HUES6 (cell line): ENCODE results near the gene GNAQ.

Source experiments
- H3K27ac ChIP-seq: 2 replicates; pipeline ENCODE4 v1.7.0; 2013; ENCODE audit warnings: low read depth, mild to moderate bottlenecking, low read length, inconsistent platforms
- H3K27me3 ChIP-seq: 2 replicates; pipeline ENCODE4 v1.6.1; 2013; ENCODE audit warnings: low read length; ENCODE audit not compliant: control insufficient read depth, insufficient read depth
- H3K36me3 ChIP-seq: 2 replicates; pipeline ENCODE4 v1.6.1; 2013; ENCODE audit warnings: low read length; ENCODE audit not compliant: control insufficient read depth, insufficient read depth
- H3K4me1 ChIP-seq: 2 replicates; pipeline ENCODE4 v1.6.1; 2013; ENCODE audit warnings: low read length; ENCODE audit not compliant: control insufficient read depth, insufficient read depth
- H3K4me3 ChIP-seq: 2 replicates; pipeline ENCODE4 v1.5.1; 2013; ENCODE audit warnings: low read depth, low read length
- H3K9ac ChIP-seq: one replicate; pipeline ENCODE4 v1.6.1; 2013; ENCODE audit warnings: mild to moderate bottlenecking, low read length
- H3K9me3 ChIP-seq: 2 replicates; pipeline ENCODE4 v1.6.1; 2013; ENCODE audit warnings: low read depth, low read length; ENCODE audit not compliant: control insufficient read depth, insufficient read depth

GNAQ gene

GRCh38 chr9:78017190-78017693 is 14.4 kb downstream of the GNAQ start:
- no peaks in the 10 kb centered on the region for H3K36me3 ChIP-seq
- H3K27ac ChIP-seq: no peak overlapping the region; the same call in 1 of the 2 replicates
- peaks cover 29% of the 10 kb centered on the region for H3K4me1 ChIP-seq
- no peak overlapping the region for H3K4me3 ChIP-seq
- H3K27me3 ChIP-seq: no peaks in the 10 kb centered on the region
- H3K9me3 ChIP-seq: no peaks in the 10 kb centered on the region
- H3K9ac ChIP-seq: no peak overlapping the region

- H3K4me3 ChIP-seq: no peak overlapping the region
- H3K9me3 ChIP-seq: no peaks in the 10 kb centered on the region
- H3K9ac ChIP-seq: no peak overlapping the region
- H3K27ac ChIP-seq: no peak overlapping the region
- H3K36me3 ChIP-seq: no peaks in the 10 kb centered on the region
- H3K4me1 ChIP-seq: peaks cover 26% of the 10 kb centered on the region
- no peaks in the 10 kb centered on the region for H3K27me3 ChIP-seq
Measured at GRCh38 chr9:78015241-78015640, 16.4 kb downstream of the GNAQ start.

GRCh38 chr9:78014776-78015175 is 16.8 kb downstream of the GNAQ start:
- Histone ChIP-seq H3K27ac (no peak overlapping the region), H3K9ac (no peak overlapping the region), H3K4me1 (peaks cover 26% of the 10 kb centered on the region), H3K9me3 (no peaks in the 10 kb centered on the region), H3K27me3 (no peaks in the 10 kb centered on the region), H3K4me3 (no peak overlapping the region), H3K36me3 (no peaks in the 10 kb centered on the region)

- H3K9me3 ChIP-seq: no peaks in the 10 kb centered on the region
- H3K27me3 ChIP-seq: no peaks in the 10 kb centered on the region
- no peak overlapping the region for H3K4me3 ChIP-seq
- H3K9ac ChIP-seq: no peak overlapping the region
- H3K36me3 ChIP-seq: no peaks in the 10 kb centered on the region
- no peak overlapping the region for H3K27ac ChIP-seq
- peaks cover 24% of the 10 kb centered on the region for H3K4me1 ChIP-seq
Measured at GRCh38 chr9:78013934-78014333, 17.7 kb downstream of the GNAQ start.

- H3K27ac ChIP-seq: no peak overlapping the region
- H3K4me3 ChIP-seq: no peak overlapping the region
- no peaks in the 10 kb centered on the region for H3K9me3 ChIP-seq
- no peak overlapping the region for H3K9ac ChIP-seq
- no peaks in the 10 kb centered on the region for H3K36me3 ChIP-seq
- no peaks in the 10 kb centered on the region for H3K27me3 ChIP-seq
- peaks cover 19% of the 10 kb centered on the region for H3K4me1 ChIP-seq
Measured at GRCh38 chr9:78011049-78011448, 20.6 kb downstream of the GNAQ start.

- H3K9me3 ChIP-seq: no peaks in the 10 kb centered on the region
- H3K9ac ChIP-seq: no peak overlapping the region
- peaks cover 19% of the 10 kb centered on the region for H3K4me1 ChIP-seq
- H3K27me3 ChIP-seq: no peaks in the 10 kb centered on the region
- no peaks in the 10 kb centered on the region for H3K36me3 ChIP-seq
- H3K4me3 ChIP-seq: no peak overlapping the region
- no peak overlapping the region for H3K27ac ChIP-seq
Measured at GRCh38 chr9:78010445-78010844, 21.2 kb downstream of the GNAQ start.

- H3K4me1 ChIP-seq: peaks cover 19% of the 10 kb centered on the region
- no peaks in the 10 kb centered on the region for H3K27me3 ChIP-seq
- no peaks in the 10 kb centered on the region for H3K9me3 ChIP-seq
- no peak overlapping the region for H3K4me3 ChIP-seq
- H3K27ac ChIP-seq: no peak overlapping the region
- no peak overlapping the region for H3K9ac ChIP-seq
- H3K36me3 ChIP-seq: no peaks in the 10 kb centered on the region
Measured at GRCh38 chr9:78009186-78009585, 22.4 kb downstream of the GNAQ start.

GRCh38 chr9:78006734-78007133 is 24.9 kb downstream of the GNAQ start:
- Histone ChIP-seq H3K27ac (no peak overlapping the region), H3K4me3 (no peak overlapping the region), H3K9me3 (no peaks in the 10 kb centered on the region), H3K4me1 (peaks cover 12% of the 10 kb centered on the region), H3K9ac (no peak overlapping the region), H3K36me3 (no peaks in the 10 kb centered on the region), H3K27me3 (no peaks in the 10 kb centered on the region)

- no peak overlapping the region for H3K27ac ChIP-seq
- no peaks in the 10 kb centered on the region for H3K9me3 ChIP-seq
- no peaks in the 10 kb centered on the region for H3K27me3 ChIP-seq
- no peak overlapping the region for H3K9ac ChIP-seq
- no peaks in the 10 kb centered on the region; the same call in 1 of the 2 replicates for H3K4me1 ChIP-seq
- H3K4me3 ChIP-seq: no peak overlapping the region
- no peaks in the 10 kb centered on the region for H3K36me3 ChIP-seq
Measured at GRCh38 chr9:78005231-78006002, 26.2 kb downstream of the GNAQ start.

GRCh38 chr9:78004478-78005229 is 27.0 kb downstream of the GNAQ start:
- Histone ChIP-seq H3K4me3 (no peak overlapping the region), H3K4me1 (no peaks in the 10 kb centered on the region), H3K27ac (no peak overlapping the region), H3K27me3 (no peaks in the 10 kb centered on the region), H3K9me3 (no peaks in the 10 kb centered on the region), H3K36me3 (no peaks in the 10 kb centered on the region), H3K9ac (no peak overlapping the region)

GRCh38 chr9:78003730-78004129 is 27.9 kb downstream of the GNAQ start:
- Histone ChIP-seq H3K27me3 (no peaks in the 10 kb centered on the region), H3K9ac (no peak overlapping the region), H3K27ac (no peak overlapping the region), H3K4me1 (no peaks in the 10 kb centered on the region), H3K9me3 (no peaks in the 10 kb centered on the region), H3K36me3 (no peaks in the 10 kb centered on the region), H3K4me3 (no peak overlapping the region)
